ENCODE data around the gene STYX.

Gene STYX

DNA sequence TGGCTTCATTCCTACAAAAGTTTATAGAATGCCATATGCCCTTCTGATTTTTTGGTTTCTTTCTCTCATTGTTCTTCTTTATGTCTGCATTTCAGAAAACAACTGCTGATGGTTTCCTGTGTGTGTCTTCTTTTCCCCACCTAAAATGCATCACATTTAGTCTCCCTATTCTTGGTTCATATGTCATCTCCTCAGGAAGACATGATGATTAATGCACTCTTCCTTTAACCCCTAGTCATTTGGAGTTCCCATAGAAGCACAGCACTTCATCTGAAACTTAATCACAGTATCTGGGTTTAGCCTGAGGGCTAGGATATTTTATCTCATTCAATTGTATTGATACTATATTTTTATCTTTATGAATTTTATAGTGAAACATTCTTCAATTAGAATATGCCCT lies 39.9 kb downstream of the STYX start:
- TF ChIP-seq, protein P1, sequence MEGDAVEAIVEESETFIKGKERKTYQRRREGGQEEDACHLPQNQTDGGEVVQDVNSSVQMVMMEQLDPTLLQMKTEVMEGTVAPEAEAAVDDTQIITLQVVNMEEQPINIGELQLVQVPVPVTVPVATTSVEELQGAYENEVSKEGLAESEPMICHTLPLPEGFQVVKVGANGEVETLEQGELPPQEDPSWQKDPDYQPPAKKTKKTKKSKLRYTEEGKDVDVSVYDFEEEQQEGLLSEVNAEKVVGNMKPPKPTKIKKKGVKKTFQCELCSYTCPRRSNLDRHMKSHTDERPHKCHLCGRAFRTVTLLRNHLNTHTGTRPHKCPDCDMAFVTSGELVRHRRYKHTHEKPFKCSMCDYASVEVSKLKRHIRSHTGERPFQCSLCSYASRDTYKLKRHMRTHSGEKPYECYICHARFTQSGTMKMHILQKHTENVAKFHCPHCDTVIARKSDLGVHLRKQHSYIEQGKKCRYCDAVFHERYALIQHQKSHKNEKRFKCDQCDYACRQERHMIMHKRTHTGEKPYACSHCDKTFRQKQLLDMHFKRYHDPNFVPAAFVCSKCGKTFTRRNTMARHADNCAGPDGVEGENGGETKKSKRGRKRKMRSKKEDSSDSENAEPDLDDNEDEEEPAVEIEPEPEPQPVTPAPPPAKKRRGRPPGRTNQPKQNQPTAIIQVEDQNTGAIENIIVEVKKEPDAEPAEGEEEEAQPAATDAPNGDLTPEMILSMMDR (IDR thresholded peaks at IDR 0.05), result no peak

DNA sequence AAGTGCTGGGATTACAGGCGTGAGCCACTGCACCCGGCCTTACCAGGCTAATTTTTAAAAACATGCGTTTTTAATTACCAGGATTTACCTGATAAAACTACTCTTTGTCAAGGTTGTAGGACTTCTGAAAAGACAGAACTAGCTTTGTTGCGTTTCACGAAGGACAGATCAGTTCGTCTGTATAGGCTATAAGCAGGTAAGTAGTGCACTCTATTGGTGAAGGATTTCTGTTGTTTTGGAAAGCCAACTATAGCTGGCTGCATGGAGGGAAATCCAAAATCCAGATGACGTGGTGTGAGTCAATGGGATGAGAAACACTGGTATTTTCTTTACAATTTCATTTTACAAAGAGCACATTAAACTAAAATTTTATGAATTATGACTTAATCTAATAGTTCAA lies 46.9 kb downstream of the STYX start:
- H3K4me2 ChIP-seq (ENCODE audit: low read length), result no peak overlapping the region
- H3K9me3 ChIP-seq (ENCODE audit: control insufficient read depth, low read length), result no peaks in the 10 kb centered on the region
- H3K79me2 ChIP-seq, result no peaks in the 10 kb centered on the region
- H2AFZ ChIP-seq, result no peak overlapping the region
- no peak overlapping the region for H3K9ac ChIP-seq
- no peaks in the 10 kb centered on the region for H3K4me1 ChIP-seq
- no peak overlapping the region for H3K4me3 ChIP-seq (ENCODE audit: low read depth, low read length)
- no peaks in the 10 kb centered on the region for H3K27me3 ChIP-seq (ENCODE audit: control insufficient read depth, insufficient read depth, low read length)
- no peak overlapping the region for H3K27ac ChIP-seq
- TF ChIP-seq, protein P1 (IDR thresholded peaks at IDR 0.05), result no peak
- H3K36me3 ChIP-seq (ENCODE audit: control insufficient read depth, insufficient read depth, low read length), result no peaks in the 10 kb centered on the region

More for the DNA sequence above, 39.9 kb downstream of the STYX start:
- Histone ChIP-seq H3K4me2 (ENCODE audit: low read length) (no peak overlapping the region), H2AFZ (no peak overlapping the region), H3K27ac (no peak overlapping the region), H3K9ac (no peak overlapping the region), H3K36me3 (ENCODE audit: control insufficient read depth, insufficient read depth, low read length) (no peaks in the 10 kb centered on the region), H3K27me3 (ENCODE audit: control insufficient read depth, insufficient read depth, low read length) (no peaks in the 10 kb centered on the region), H3K79me2 (no peaks in the 10 kb centered on the region), H3K9me3 (ENCODE audit: control insufficient read depth, low read length) (no peaks in the 10 kb centered on the region), H3K4me3 (ENCODE audit: low read depth, low read length) (no peak overlapping the region), H3K4me1 (no peaks in the 10 kb centered on the region)

DNA sequence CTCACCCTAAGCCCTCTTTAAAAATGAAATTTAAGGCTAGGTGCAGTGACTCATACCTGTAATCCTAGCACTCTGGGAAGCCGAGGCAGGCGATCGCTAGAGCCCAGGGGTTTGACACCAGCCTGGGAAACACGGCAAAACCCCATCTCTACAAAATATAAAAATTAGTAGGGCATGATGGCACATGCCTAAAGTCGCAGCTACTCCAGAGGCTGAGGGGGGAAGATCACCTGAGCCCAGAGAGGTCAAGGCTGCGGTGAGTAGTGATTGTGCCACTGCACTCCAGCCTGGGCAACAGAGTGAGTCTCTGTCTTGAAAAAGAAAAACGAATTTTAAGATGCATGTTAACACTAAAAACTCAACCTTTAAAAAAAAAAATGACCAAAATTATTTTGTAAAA lies 48.7 kb downstream of the STYX start:
- Histone ChIP-seq H2AFZ (no peak overlapping the region), H3K27ac (no peak overlapping the region), H3K9ac (no peak overlapping the region), H3K79me2 (no peaks in the 10 kb centered on the region), H3K9me3 (ENCODE audit: control insufficient read depth, low read length) (no peaks in the 10 kb centered on the region), H3K36me3 (ENCODE audit: control insufficient read depth, insufficient read depth, low read length) (no peaks in the 10 kb centered on the region), H3K4me1 (no peaks in the 10 kb centered on the region), H3K4me2 (ENCODE audit: low read length) (no peak overlapping the region), H3K4me3 (ENCODE audit: low read depth, low read length) (no peak overlapping the region), H3K27me3 (ENCODE audit: control insufficient read depth, insufficient read depth, low read length) (no peaks in the 10 kb centered on the region)
- TF ChIP-seq, protein P1 (IDR thresholded peaks at IDR 0.05), result no peak

DNA sequence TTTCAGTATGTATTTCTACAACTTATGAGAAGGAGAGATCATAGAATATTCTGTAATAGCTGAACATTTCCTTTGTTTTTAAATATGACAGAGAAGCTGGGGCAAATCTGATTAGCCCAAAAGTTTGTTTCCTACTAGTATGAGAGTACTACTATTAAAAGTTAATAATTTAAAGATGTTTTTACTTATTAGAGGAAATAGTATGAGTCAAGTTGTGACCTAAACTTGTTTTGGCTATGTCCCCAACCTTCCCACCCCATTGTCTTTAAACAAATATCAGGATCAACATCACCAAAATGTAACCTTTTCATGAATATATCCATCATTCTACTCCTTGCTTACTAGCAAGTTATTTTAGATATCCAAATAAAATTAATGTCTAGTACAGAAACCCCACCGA lies 50.9 kb downstream of the STYX start:
- no peak overlapping the region for H3K9ac ChIP-seq
- no peaks in the 10 kb centered on the region for H3K27me3 ChIP-seq (ENCODE audit: control insufficient read depth, insufficient read depth, low read length)
- H3K36me3 ChIP-seq (ENCODE audit: control insufficient read depth, insufficient read depth, low read length), result no peaks in the 10 kb centered on the region
- H3K4me1 ChIP-seq, result no peaks in the 10 kb centered on the region
- no peak overlapping the region for H3K4me3 ChIP-seq (ENCODE audit: low read depth, low read length)
- TF ChIP-seq, protein P1 (IDR thresholded peaks at IDR 0.05), result no peak
- no peaks in the 10 kb centered on the region for H3K9me3 ChIP-seq (ENCODE audit: control insufficient read depth, low read length)
- H2AFZ ChIP-seq, result no peak overlapping the region
- no peak overlapping the region for H3K27ac ChIP-seq
- H3K4me2 ChIP-seq (ENCODE audit: low read length), result no peak overlapping the region
- H3K79me2 ChIP-seq, result peaks cover 2% of the 10 kb centered on the region

DNA sequence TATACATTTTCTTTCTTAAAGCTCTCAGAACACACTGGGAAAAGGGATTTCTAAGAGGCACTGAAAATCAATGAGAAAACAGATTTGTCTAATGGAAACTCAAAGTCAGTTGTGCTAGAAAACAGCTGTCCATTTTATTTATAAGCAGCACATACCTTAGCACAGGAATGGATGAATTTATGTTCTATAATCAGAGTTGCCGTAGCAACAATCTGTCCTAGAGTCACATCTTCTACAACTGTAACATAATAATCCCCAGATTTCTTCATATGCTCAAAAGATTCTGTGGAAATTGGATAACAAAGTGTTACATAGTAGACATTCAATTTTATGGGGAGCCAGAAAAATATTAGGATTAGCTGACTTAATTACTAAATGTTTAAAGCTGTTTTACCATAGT lies 51.7 kb downstream of the STYX start:
- H3K27ac ChIP-seq, result no peak overlapping the region
- H3K9me3 ChIP-seq (ENCODE audit: control insufficient read depth, low read length), result no peaks in the 10 kb centered on the region
- no peak overlapping the region for H3K4me2 ChIP-seq (ENCODE audit: low read length)
- H3K4me3 ChIP-seq (ENCODE audit: low read depth, low read length), result no peak overlapping the region
- no peak overlapping the region for H3K9ac ChIP-seq
- TF ChIP-seq, protein P1 (IDR thresholded peaks at IDR 0.05), result no peak
- no peaks in the 10 kb centered on the region for H3K36me3 ChIP-seq (ENCODE audit: control insufficient read depth, insufficient read depth, low read length)
- no peak overlapping the region for H2AFZ ChIP-seq
- H3K4me1 ChIP-seq, result no peaks in the 10 kb centered on the region
- H3K27me3 ChIP-seq (ENCODE audit: control insufficient read depth, insufficient read depth, low read length), result no peaks in the 10 kb centered on the region
- peaks cover 4% of the 10 kb centered on the region for H3K79me2 ChIP-seq

Data from parathyroid adenoma (tissue), 2 donors.